ENCODE data around the gene MYRFL.
"Not testable (repeated sequence)": the region's sequence is repeated elsewhere in the genome, so short reads cannot be mapped to it uniquely, and the experiment has no call there.

The MYRFL gene

GRCh38 chr12:69981881-69982475 lies 157.0 kb downstream of the MYRFL start:
- in situ Hi-C loops (cut with MboI; ENCODE audit: low sequenced_read_pairs), result no loop called here

- in situ Hi-C loops (cut with MboI; ENCODE audit: low sequenced_read_pairs), result no loop called here
Measured at GRCh38 chr12:69984241-69984640, 159.2 kb downstream of the MYRFL start.

GRCh38 chr12:69985656-69986055 lies 160.6 kb downstream of the MYRFL start:
- in situ Hi-C loops (cut with MboI; ENCODE audit: low sequenced_read_pairs), result no loop called here

GRCh38 chr12:69986114-69986513 lies 161.1 kb downstream of the MYRFL start:
- in situ Hi-C loops (cut with MboI; ENCODE audit: low sequenced_read_pairs), result no loop called here

GRCh38 chr12:69987579-69988091 lies 162.6 kb downstream of the MYRFL start:
- in situ Hi-C loops (cut with MboI; ENCODE audit: low sequenced_read_pairs), result no loop called here

DNA sequence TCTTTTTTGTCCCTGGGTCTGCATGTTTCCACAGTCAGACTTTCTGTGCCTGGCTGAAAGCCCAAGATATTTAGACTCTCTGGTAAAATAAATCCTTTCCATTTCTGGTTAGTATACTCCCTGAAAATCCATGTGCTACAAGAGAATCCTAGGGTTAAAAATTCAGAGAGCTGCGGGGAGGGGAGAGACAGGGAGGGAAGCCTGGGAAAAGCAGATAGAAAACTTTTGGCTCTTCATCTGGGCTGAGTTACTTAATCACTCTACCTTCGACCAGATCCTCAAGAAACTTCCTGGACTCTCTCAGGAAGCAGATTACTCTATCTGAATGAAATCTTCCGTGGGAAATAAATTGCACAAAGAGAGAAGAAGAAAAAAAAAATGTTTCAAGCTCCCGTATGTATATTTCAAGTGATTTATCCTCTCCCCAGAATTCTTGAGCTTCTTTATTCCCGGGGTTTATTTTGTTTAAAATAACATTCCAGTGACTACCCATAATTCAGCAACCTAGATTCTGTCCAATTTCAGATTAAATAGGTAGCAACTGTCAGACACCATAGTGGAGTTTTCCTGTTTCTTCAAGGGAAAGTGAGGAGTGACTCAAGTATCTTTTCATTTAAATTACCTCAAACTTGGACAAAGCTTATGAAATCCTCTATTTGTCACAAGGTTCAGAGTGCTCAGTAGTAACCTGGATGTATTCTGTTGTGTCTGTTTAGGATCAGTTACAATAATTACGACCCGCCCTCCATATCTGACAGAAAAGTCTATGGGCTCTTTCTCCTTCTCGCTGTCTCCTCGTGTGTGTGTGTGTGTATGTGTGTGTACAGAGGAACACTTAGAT lies 163.7 kb downstream of the MYRFL start:
- in situ Hi-C loops (cut with MboI; ENCODE audit: low sequenced_read_pairs), result no loop called here

DNA sequence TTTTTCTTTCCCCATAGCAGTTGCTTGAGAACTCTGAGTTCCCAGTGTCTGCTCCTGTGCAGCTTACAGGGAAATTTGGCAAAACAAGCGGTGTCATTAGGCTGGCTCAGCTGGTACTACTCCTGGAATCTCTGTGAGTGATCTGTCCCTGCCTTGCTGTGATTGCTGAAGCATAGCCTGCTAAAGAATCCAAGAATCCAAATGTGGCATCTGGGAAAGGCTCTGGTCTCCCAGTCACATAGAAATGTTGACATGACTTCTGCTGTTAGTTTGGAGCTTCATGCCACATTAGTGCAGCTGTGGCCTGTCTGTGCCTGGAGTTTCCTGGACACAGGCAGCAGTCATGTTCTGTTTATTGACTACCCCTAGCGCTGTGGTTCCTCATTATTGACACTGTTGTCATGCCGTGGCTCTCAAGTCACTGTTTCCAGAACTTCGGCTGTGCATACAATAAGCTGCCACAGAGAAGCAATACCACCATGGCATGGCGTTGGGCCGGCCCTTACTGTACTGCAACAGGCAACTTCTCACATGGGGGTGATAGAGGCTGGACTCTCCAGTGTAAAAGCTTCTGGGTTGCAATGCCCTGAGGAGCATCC lies 166.8 kb downstream of the MYRFL start:
- in situ Hi-C loops (cut with MboI; ENCODE audit: low sequenced_read_pairs), result no loop called here

GRCh38 chr12:69993433-69993832 lies 168.4 kb downstream of the MYRFL start:
- in situ Hi-C loops (cut with MboI; ENCODE audit: low sequenced_read_pairs), result no loop called here

GRCh38 chr12:69994086-69994485 lies 169.1 kb downstream of the MYRFL start:
- in situ Hi-C loops (cut with MboI; ENCODE audit: low sequenced_read_pairs), result not testable (repeated sequence)

- in situ Hi-C loops (cut with MboI; ENCODE audit: low sequenced_read_pairs), result no loop called here
Measured at GRCh38 chr12:69994724-69995173, 169.7 kb downstream of the MYRFL start.

GRCh38 chr12:69996241-69996640 lies 171.2 kb downstream of the MYRFL start:
- in situ Hi-C loops (cut with MboI; ENCODE audit: low sequenced_read_pairs), result no loop called here

DNA sequence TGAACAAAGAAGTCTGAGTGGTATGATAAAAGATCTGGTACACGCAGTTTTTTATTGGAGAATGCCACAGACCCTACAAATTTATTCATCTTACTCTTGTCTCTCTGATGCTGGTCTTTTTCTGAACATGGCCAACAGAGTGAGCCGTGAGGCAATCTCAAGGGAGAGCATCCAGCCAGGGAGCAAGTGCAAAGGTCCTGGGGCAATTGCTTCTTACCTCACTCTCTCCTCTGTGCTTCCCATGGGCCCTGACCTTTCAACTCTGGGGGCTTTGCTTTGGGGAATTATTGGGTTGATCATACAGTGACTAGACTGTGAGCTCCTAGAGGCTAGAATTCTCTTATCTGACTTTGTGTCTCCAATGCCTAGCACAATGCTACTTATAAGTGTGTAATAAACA lies 171.7 kb downstream of the MYRFL start:
- in situ Hi-C loops (cut with MboI; ENCODE audit: low sequenced_read_pairs), result no loop called here

DNA sequence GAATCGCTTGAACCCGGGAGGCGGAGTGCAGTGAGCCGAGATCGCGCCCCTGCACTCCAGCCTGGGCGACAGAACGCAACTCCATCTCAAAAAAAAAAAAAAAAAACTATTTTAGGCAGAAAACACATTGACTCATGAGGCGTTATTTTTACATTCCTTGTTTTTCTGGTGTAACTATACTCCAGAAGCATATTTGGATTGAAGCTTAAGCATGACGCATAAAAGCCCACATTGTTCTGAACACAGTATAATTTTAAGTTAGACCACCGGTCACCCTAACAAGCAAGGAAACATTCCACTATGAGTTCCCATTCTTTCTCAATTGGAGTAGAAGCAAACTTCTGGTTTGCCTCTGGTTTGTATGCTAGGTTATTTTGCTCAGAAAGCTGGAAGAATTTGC lies 173.0 kb downstream of the MYRFL start:
- in situ Hi-C loops (cut with MboI; ENCODE audit: low sequenced_read_pairs), result no loop called here

- in situ Hi-C loops (cut with MboI; ENCODE audit: low sequenced_read_pairs), result no loop called here
Measured at GRCh38 chr12:69998922-69999321, 173.9 kb downstream of the MYRFL start.

DNA sequence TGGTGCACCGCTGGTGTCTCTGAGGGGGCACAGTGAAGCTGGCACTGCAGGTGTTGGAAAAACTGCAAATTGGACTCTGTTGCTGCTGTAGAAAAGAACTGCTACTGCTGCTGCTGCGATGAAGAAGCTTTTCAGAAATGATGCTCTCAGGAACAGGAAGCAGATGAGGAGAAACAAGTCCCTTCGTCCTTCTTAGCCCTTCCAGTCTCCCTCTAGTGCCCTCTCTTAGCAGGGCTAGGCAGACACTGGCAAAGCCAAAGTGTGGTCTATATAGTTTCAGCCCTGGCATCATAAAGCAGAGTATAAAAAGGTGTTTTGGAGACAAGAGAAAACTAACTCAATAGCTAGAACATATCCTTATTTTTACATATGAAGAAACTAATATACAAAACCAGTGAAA lies 174.5 kb downstream of the MYRFL start:
- in situ Hi-C loops (cut with MboI; ENCODE audit: low sequenced_read_pairs), result no loop called here

GRCh38 chr12:70002097-70002911 lies 177.3 kb downstream of the MYRFL start:
- in situ Hi-C loops (cut with MboI; ENCODE audit: low sequenced_read_pairs), result no loop called here

GRCh38 chr12:70002912-70003255 lies 177.9 kb downstream of the MYRFL start:
- in situ Hi-C loops (cut with MboI; ENCODE audit: low sequenced_read_pairs), result no loop called here

DNA sequence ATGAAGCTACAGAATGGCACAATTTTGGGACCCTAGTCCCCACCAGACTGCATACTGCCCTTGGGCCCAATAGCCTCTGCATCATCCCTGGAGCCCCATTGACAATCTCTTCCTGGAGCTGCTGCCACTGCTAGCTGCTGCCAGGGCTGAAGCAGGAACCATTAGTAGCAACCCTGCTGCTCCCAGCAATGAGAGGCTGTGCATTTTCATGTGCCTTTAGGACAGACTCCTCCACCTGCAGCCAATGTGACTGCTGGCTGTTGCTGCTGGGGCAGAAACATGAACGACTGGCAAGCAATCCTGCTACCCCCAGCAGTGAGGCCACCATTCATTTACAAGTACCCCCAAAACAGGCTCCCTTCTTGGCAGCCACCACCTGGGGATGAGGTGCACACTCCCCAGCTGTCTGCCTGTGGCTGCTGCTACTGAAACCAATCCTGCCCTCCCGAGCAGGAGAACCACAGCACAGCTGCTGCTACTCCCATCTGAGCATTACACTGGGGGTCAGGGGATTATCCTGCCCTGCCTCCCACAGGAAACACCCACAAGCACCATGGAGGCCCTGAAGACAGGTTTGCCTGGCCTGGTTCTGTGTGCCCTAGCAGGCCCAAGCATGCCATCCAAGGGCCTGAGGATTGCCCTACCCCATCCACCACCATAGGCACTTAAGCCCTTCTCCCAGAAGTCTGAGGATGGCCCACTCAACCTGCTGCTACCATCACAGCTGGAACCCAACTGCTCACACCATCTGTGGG lies 181.0 kb downstream of the MYRFL start:
- in situ Hi-C loops (cut with MboI; ENCODE audit: low sequenced_read_pairs), result no loop called here

GRCh38 chr12:70006619-70006973 lies 181.6 kb downstream of the MYRFL start:
- in situ Hi-C loops (cut with MboI; ENCODE audit: low sequenced_read_pairs), result no loop called here

- in situ Hi-C loops (cut with MboI; ENCODE audit: low sequenced_read_pairs), result no loop called here
Measured at GRCh38 chr12:70007687-70008086, 182.7 kb downstream of the MYRFL start.
